IMR-90 (cell line): ENCODE data around the gene PRELID2. TPM values are rescaled to one million over a fixed set of nuclear protein-coding genes. Genes with fewer than 3 reads are reported as not detected.

Source experiments
- ATAC-seq: fragments of 200-7000 bp; cut with Tn5 transposase; 2 replicates; pipeline ENCODE4 v1.9.1; 2020; ENCODE audit warnings: low read depth, mild to moderate bottlenecking, moderate library complexity
- BruUV-seq: library from RNA; stranded (reverse); fragments of 400-500 nt; replicated peaks from 2 replicates; lab custom pipeline; 2021; lab: Mats Ljungman, UMichigan
- CTCF ChIA-PET: fragments of 300-600 bp; formaldehyde crosslinking; extraction: SDS; loops from one replicate; lab custom pipeline; 2021; ENCODE audit warnings: antibody characterized with exemption; lab: Yijun Ruan, JAX
- POLR2A ChIA-PET: fragments of 300-600 bp; sonication (Branson Sonifier 250); formaldehyde crosslinking; loops from one replicate; lab custom pipeline; 2022; ENCODE audit warnings: antibody characterized with exemption; ENCODE audit not compliant: unreplicated experiment; lab: Charles Lee
- DNase-seq: peaks from one replicate; pipeline ENCODE4 v3.0.0; 2013
- H2AFZ ChIP-seq: replicated peaks from 2 replicates; pipeline ENCODE3; 2013; ENCODE audit warnings: low read length, mild to moderate bottlenecking; ENCODE audit not compliant: poor library complexity
- H2AK5ac ChIP-seq: 2 replicates; pipeline ENCODE4 v1.6.1; 2013; ENCODE audit warnings: low read depth, low read length, inconsistent platforms
- H2AK9ac ChIP-seq: replicated peaks from 2 replicates; pipeline ENCODE3; 2013; ENCODE audit warnings: mild to moderate bottlenecking, low read depth, low read length, moderate library complexity; ENCODE audit not compliant: poor library complexity
- H2BK120ac ChIP-seq: 2 replicates; pipeline ENCODE4 v1.6.1; 2013; ENCODE audit warnings: low read depth, low read length, inconsistent platforms
- H2BK15ac ChIP-seq: 3 replicates; pipeline ENCODE4 v1.6.1; 2013; ENCODE audit warnings: low read depth, low read length, inconsistent platforms
- H2BK20ac ChIP-seq: 2 replicates; pipeline ENCODE4 v1.6.1; 2013; ENCODE audit warnings: low read depth, mild to moderate bottlenecking, inconsistent platforms, low read length, moderate library complexity
- H2BK5ac ChIP-seq: 2 replicates; pipeline ENCODE4 v1.6.1; 2013; ENCODE audit warnings: mild to moderate bottlenecking, low read depth, low read length, inconsistent platforms; ENCODE audit not compliant: poor library complexity, severe bottlenecking
- H3K14ac ChIP-seq: replicated peaks from 2 replicates; pipeline ENCODE4 v1.6.1; 2013; ENCODE audit warnings: low read depth, low read length, inconsistent platforms
- H3K18ac ChIP-seq: 2 replicates; pipeline ENCODE4 v1.6.1; 2013; ENCODE audit warnings: low read depth, low read length, control low read depth
- H3K23ac ChIP-seq: 2 replicates; pipeline ENCODE4 v1.6.1; 2013; ENCODE audit warnings: low read depth, low read length, inconsistent platforms
- H3K27ac ChIP-seq: 2 replicates; pipeline ENCODE4 v1.5.1; 2013; ENCODE audit warnings: mild to moderate bottlenecking, control low read depth, low read length; ENCODE audit not compliant: insufficient read depth
- H3K27me3 ChIP-seq: 2 replicates; pipeline ENCODE4 v1.6.1; 2013; ENCODE audit warnings: low read length; ENCODE audit not compliant: control insufficient read depth, insufficient read depth
- H3K36me3 ChIP-seq: 2 replicates; pipeline ENCODE4 v1.6.1; 2013; ENCODE audit warnings: low read length, mixed read lengths; ENCODE audit not compliant: control insufficient read depth, insufficient read depth
- H3K4ac ChIP-seq: 2 replicates; pipeline ENCODE4 v1.6.1; 2013; ENCODE audit warnings: low read depth, low read length, inconsistent platforms
- H3K4me1 ChIP-seq: 2 replicates; pipeline ENCODE4 v1.6.1; 2013; ENCODE audit warnings: low read length, mixed read lengths; ENCODE audit not compliant: control insufficient read depth, insufficient read depth
- H3K4me2 ChIP-seq: 2 replicates; pipeline ENCODE4 v1.6.1; 2013; ENCODE audit warnings: low read depth, mild to moderate bottlenecking, control low read depth, low read length, moderate library complexity
- H3K4me3 ChIP-seq: 2 replicates; pipeline ENCODE4 v1.5.1; 2013; ENCODE audit warnings: low read depth, mild to moderate bottlenecking, control low read depth, low read length, moderate library complexity; ENCODE audit not compliant: insufficient read depth
- H3K56ac ChIP-seq: 2 replicates; pipeline ENCODE4 v1.6.1; 2013; ENCODE audit warnings: low read length, inconsistent platforms; ENCODE audit not compliant: insufficient read depth; ENCODE audit errors: extremely low read depth
- H3K79me1 ChIP-seq, 2 experiments: 2 replicates each; pipeline ENCODE4 v1.6.1; 2013; ENCODE audit warnings: low read length in 2 of 2, inconsistent platforms in 1 of 2, low read depth in 1 of 2
- H3K9ac ChIP-seq: 2 replicates; pipeline ENCODE4 v1.6.1; 2013; ENCODE audit warnings: low read depth, low read length, control low read depth
- H3K9me1 ChIP-seq: 2 replicates; pipeline ENCODE4 v1.6.1; 2013; ENCODE audit warnings: low read length, inconsistent platforms; ENCODE audit not compliant: insufficient read depth
- H3K9me3 ChIP-seq: 2 replicates; pipeline ENCODE4 v1.6.1; 2013; ENCODE audit warnings: low read length; ENCODE audit not compliant: control insufficient read depth, insufficient read depth
- H4K20me1 ChIP-seq: 2 replicates; pipeline ENCODE4 v1.6.1; 2013; ENCODE audit warnings: low read length, inconsistent platforms; ENCODE audit not compliant: insufficient read depth
- H4K5ac ChIP-seq: 2 replicates; pipeline ENCODE4 v1.6.1; 2013; ENCODE audit warnings: mild to moderate bottlenecking, low read depth, low read length, control low read depth
- H4K8ac ChIP-seq, 2 experiments: 2 replicates each; pipeline ENCODE4 v1.6.1; 2013; ENCODE audit warnings: low read depth in 2 of 2, low read length in 2 of 2, control low read depth in 1 of 2, inconsistent platforms in 1 of 2
- H4K91ac ChIP-seq: 2 replicates; pipeline ENCODE4 v1.6.1; 2013; ENCODE audit warnings: low read depth, low read length, inconsistent platforms; ENCODE audit not compliant: insufficient read depth
- BHLHE40 ChIP-seq: fragments of 150-350 bp; IDR thresholded peaks from 2 replicates; pipeline ENCODE4 v1.6.1; 2016; ENCODE audit warnings: mild to moderate bottlenecking, low read depth, low read length
- CHD1 ChIP-seq: IDR thresholded peaks from 2 replicates; pipeline ENCODE4 v1.6.1; 2012; ENCODE audit warnings: low read depth, low read length, improper control_type of control experiment
- POLR2A ChIP-seq: IDR thresholded peaks from 2 replicates; pipeline ENCODE4 v1.6.1; 2012; ENCODE audit warnings: mild to moderate bottlenecking, low read depth, low read length
- RCOR1 ChIP-seq: IDR thresholded peaks from 2 replicates; pipeline ENCODE4 v1.6.1; 2012; ENCODE audit warnings: mild to moderate bottlenecking, low read length, improper control_type of control experiment; ENCODE audit not compliant: insufficient replicate concordance
- dilution Hi-C: fragments of 300-500 bp; cut with HindIII; formaldehyde crosslinking; loops from one replicate; pipeline ENCODE4 v1.14.3; 2018; ENCODE audit warnings: low sequenced_read_pairs; ENCODE audit not compliant: unreplicated experiment
- in situ Hi-C: fragments of 300-500 bp; cut with MboI; formaldehyde crosslinking; loops from 3 replicates; pipeline ENCODE4 v1.14.3; 2019; ENCODE audit warnings: low sequenced_read_pairs, inconsistent platforms, mixed read lengths
- intact Hi-C: fragments of 100-400 bp; cut with micrococcal nuclease; formaldehyde crosslinking; loops from 2 replicates; pipeline ENCODE4 v1.10.0; 2022
- polyA plus RNA-seq, 3 experiments: library from polyadenylated mRNA; depleted of rRNA; stranded (reverse); fragments of >200 nt; gene quantifications; 2 replicates each; pipeline ENCODE4 v1.2.3, GENCODE V29; 2012; ENCODE audit warnings: low replicate concordance in 1 of 3
- total RNA-seq: library from RNA; depleted of rRNA; stranded (reverse); fragments of >200 nt; gene quantifications from 2 replicates; pipeline ENCODE4 v1.2.3, GENCODE V29; 2012

PRELID2 gene
- total and polyA plus RNA-seq, 2 of the 4 experiments (the other 2 are of a cell fraction) = 4.9 to 8.6 TPM

- Histone ChIP-seq H3K4ac (no peak overlapping the region), H4K91ac (no peak overlapping the region), H3K36me3 (no peaks in the 10 kb centered on the region), H3K23ac (no peak overlapping the region), H4K20me1 (no peaks in the 10 kb centered on the region), H2AFZ (no peak overlapping the region), H3K18ac (no peak overlapping the region), H2AK9ac (no peak overlapping the region), H3K56ac (no peak overlapping the region), H2BK15ac (no peak overlapping the region), H3K9ac (no peak overlapping the region), H3K4me1 (no peaks in the 10 kb centered on the region), H3K9me3 (no peaks in the 10 kb centered on the region), H2BK120ac (no peak overlapping the region), H4K8ac (no peak overlapping the region), H3K27ac (no peak overlapping the region), H2AK5ac (no peak overlapping the region), H3K79me1 (no peaks in the 10 kb centered on the region), H2BK20ac (no peak overlapping the region), H4K5ac (no peak overlapping the region), H3K4me2 (no peak overlapping the region), H3K4me3 (no peak overlapping the region), H3K27me3 (no peaks in the 10 kb centered on the region), H3K9me1 (no peaks in the 10 kb centered on the region), H2BK5ac (no peak overlapping the region), H3K14ac (no peak overlapping the region)
- ChIA-PET POLR2A (no interaction called here), CTCF (interaction anchor here (0.6 kb wide), 1 partner anchor 57 kb away, joined by 4 read pairs; no protein-coding TSS in a partner anchor)
- DNase-seq (no peak), ATAC-seq (no peak)
- no peak for TF ChIP-seq CHD1
- TF ChIP-seq RCOR1 = no peak
- no peak for TF ChIP-seq BHLHE40
- TF ChIP-seq POLR2A = no peak
- intact Hi-C loops = no loop called here
- no TSS peak for BruUV-seq
- dilution Hi-C loops = no loop called here
- in situ Hi-C loops = no loop called here
Observed at GRCh38 chr5:145841299-145841698, 6.2 kb upstream of the PRELID2 start.
